Right ventricle myocardium superior (tissue), 1 donor: ENCODE measurements around the gene LYPD6B. TPM values are rescaled to one million over a fixed set of nuclear protein-coding genes. Genes with fewer than 3 reads are reported as not detected.

ENCODE experiments used
- ATAC-seq: fragments of 200-7000 bp; cut with Tn5 transposase; one replicate; pipeline ENCODE4 v1.9.1; 2020; ENCODE audit warnings: mild to moderate bottlenecking; ENCODE audit not compliant: poor library complexity
- DNase-seq: peaks from one replicate; pipeline ENCODE4 v3.0.0-alpha.2; 2020
- intact Hi-C: fragments of 100-400 bp; cut with DNase I; formaldehyde crosslinking; loops from one replicate; pipeline ENCODE4 v1.11.2; 2022
- total RNA-seq: library from RNA; stranded (reverse); fragmentation: NEBNext Ultra II Directional; extraction: Animal tissue kit (Norgen Biotek cat#: 25700); gene quantifications from one replicate; pipeline ENCODE4 v1.2.1, GENCODE V29; 2021
- donor health status: DM: no; HTN: yes; CAD: no; lungs with severe emphysema.

Gene LYPD6B
- total RNA-seq, 1 donor from 2014 or later, result not detected

GRCh38 chr2:149090706-149091105 lies 52.2 kb downstream of the LYPD6B start:
- DNase-seq, result no peak
- intact Hi-C loops, result no loop called here
- no peak for ATAC-seq

- intact Hi-C loops, result no loop called here
- DNase-seq (no peak), ATAC-seq (no peak)
Observed at GRCh38 chr2:149093579-149093978, 55.1 kb downstream of the LYPD6B start.

- DNase-seq (no peak), ATAC-seq (no peak)
- intact Hi-C loops, result no loop called here
Observed at GRCh38 chr2:149094217-149095015, 55.9 kb downstream of the LYPD6B start.

GRCh38 chr2:149098701-149099100 lies 60.2 kb downstream of the LYPD6B start:
- intact Hi-C loops, result no loop called here
- no peak for ATAC-seq

GRCh38 chr2:149099298-149099697 lies 60.8 kb downstream of the LYPD6B start:
- DNase-seq, result no peak
- no peak for ATAC-seq
- intact Hi-C loops, result no loop called here

More at GRCh38 chr2:149098701-149099100, 60.2 kb downstream of the LYPD6B start:
- DNase-seq, result no peak

- ATAC-seq (no peak), DNase-seq (no peak)
- intact Hi-C loops, result no loop called here
Observed at GRCh38 chr2:149100739-149101699, 62.5 kb downstream of the LYPD6B start.

- no peak for DNase-seq
- intact Hi-C loops, result no loop called here
- no peak for ATAC-seq
Observed at GRCh38 chr2:149101818-149102217, 63.3 kb downstream of the LYPD6B start.

GRCh38 chr2:149103081-149103620 lies 64.7 kb downstream of the LYPD6B start:
- intact Hi-C loops, result no loop called here
- DNase-seq (no peak), ATAC-seq (no peak)

- DNase-seq (no peak), ATAC-seq (no peak)
- intact Hi-C loops, result no loop called here
Observed at GRCh38 chr2:149104221-149104620, 65.7 kb downstream of the LYPD6B start.

- intact Hi-C loops, result no loop called here
- ATAC-seq, result no peak
- no peak for DNase-seq
Observed at GRCh38 chr2:149112068-149112467, 73.6 kb downstream of the LYPD6B start.

- no peak for ATAC-seq
- DNase-seq, result no peak
- intact Hi-C loops, result no loop called here
Observed at GRCh38 chr2:149112713-149113112, 74.2 kb downstream of the LYPD6B start.

- DNase-seq, result no peak
- ATAC-seq, result no peak
- intact Hi-C loops, result no loop called here
Observed at GRCh38 chr2:149115781-149116180, 77.3 kb downstream of the LYPD6B start.

- intact Hi-C loops, result no loop called here
- no peak for ATAC-seq
- no peak for DNase-seq
Observed at GRCh38 chr2:149119368-149119767, 80.9 kb downstream of the LYPD6B start.

GRCh38 chr2:149122516-149122915 lies 84.0 kb downstream of the LYPD6B start:
- DNase-seq (no peak), ATAC-seq (no peak)
- intact Hi-C loops, result no loop called here

GRCh38 chr2:149125031-149125725 lies 86.7 kb downstream of the LYPD6B start:
- ATAC-seq (no peak), DNase-seq (no peak)
- intact Hi-C loops, result no loop called here

GRCh38 chr2:149129433-149129832 lies 90.9 kb downstream of the LYPD6B start:
- intact Hi-C loops, result no loop called here
- ATAC-seq (no peak), DNase-seq (no peak)

- ATAC-seq (no peak), DNase-seq (peak; percentile 46)
- intact Hi-C loops, result no loop called here
Observed at GRCh38 chr2:149132339-149132738, 93.8 kb downstream of the LYPD6B start.

- DNase-seq, result no peak
- intact Hi-C loops, result no loop called here
- ATAC-seq, result no peak
Observed at GRCh38 chr2:149132901-149133300, 94.4 kb downstream of the LYPD6B start.
